Activated T-helper 1 cell treated with anti-CD3 and anti-CD28 coated beads, Interleukin-2, amount 50 U/mL, for 16 hours (primary cell): ENCODE results near the gene TTC34.

Experiments
- DNase-seq, 2 donors: peaks; one replicate each; pipeline ENCODE4 v3.0.0-alpha.2; 2020; ENCODE audit warnings: low read depth in 1 of 2, low spot score in 1 of 2

Gene TTC34

GRCh38 chr1:2801535-2802291 is at the start of gene TTC34:
Gene TTC34, minus strand, starts transcription at chr1:2801693. Its CDS starts 866 bp downstream, at chr1:2800827.
- no peak for DNase-seq

- DNase-seq, result no peak
Observed at GRCh38 chr1:2850502-2850901, 49.0 kb upstream of the TTC34 start.

GRCh38 chr1:2848006-2848670 is 46.6 kb upstream of the TTC34 start:
- DNase-seq, result no peak

- DNase-seq, result no peak
Observed at GRCh38 chr1:2847086-2847985, 45.8 kb upstream of the TTC34 start.

GRCh38 chr1:2845869-2846268 is 44.4 kb upstream of the TTC34 start:
- no peak for DNase-seq

- peak; percentile 30 to 49 for DNase-seq
Observed at GRCh38 chr1:2840036-2840809, 38.7 kb upstream of the TTC34 start.

- no peak for DNase-seq
Observed at GRCh38 chr1:2837823-2838222, 36.3 kb upstream of the TTC34 start.

GRCh38 chr1:2837316-2837715 is 35.8 kb upstream of the TTC34 start:
- no peak for DNase-seq

- DNase-seq, result no peak
Observed at GRCh38 chr1:2836333-2836970, 35.0 kb upstream of the TTC34 start.

- DNase-seq, result no peak
Observed at GRCh38 chr1:2835650-2836159, 34.2 kb upstream of the TTC34 start.

- no peak for DNase-seq
Observed at GRCh38 chr1:2834741-2835564, 33.5 kb upstream of the TTC34 start.

- DNase-seq, result no peak
Observed at GRCh38 chr1:2834146-2834475, 32.6 kb upstream of the TTC34 start.

- no peak for DNase-seq
Observed at GRCh38 chr1:2833454-2834145, 32.1 kb upstream of the TTC34 start.

- no peak for DNase-seq
Observed at GRCh38 chr1:2832506-2833453, 31.3 kb upstream of the TTC34 start.

GRCh38 chr1:2831596-2832212 is 30.2 kb upstream of the TTC34 start:
- DNase-seq, result no peak

- DNase-seq, result no peak
Observed at GRCh38 chr1:2830761-2831425, 29.4 kb upstream of the TTC34 start.
